Suprapubic skin (tissue), 4 donors: ENCODE measurements around the gene AZGP1.

Source experiments
- CTCF ChIP-seq, 2 donors: fragments of 200-600 bp in 1 of 2; fragments of 450-650 bp in 1 of 2; sonication (generic) in 1 of 2; IDR thresholded peaks; one replicate each; pipeline ENCODE4 v1.5.1; 2016 to 2019; ENCODE audit warnings: antibody characterized with exemption in 2 of 2, mild to moderate bottlenecking in 1 of 2, moderate library complexity in 1 of 2
- EP300 ChIP-seq: sonication (generic); formaldehyde crosslinking; IDR thresholded peaks from one replicate; pipeline ENCODE4 v1.6.1; 2017; ENCODE audit warnings: antibody characterized with exemption
- POLR2A ChIP-seq, 2 donors: fragments of 450-650 bp; IDR thresholded peaks; one replicate each; pipeline ENCODE4 v1.6.1; 2017; ENCODE audit warnings: antibody characterized with exemption in 2 of 2, mild to moderate bottlenecking in 2 of 2, moderate library complexity in 2 of 2
- POLR2AphosphoS5 ChIP-seq, 3 donors: sonication (generic); formaldehyde crosslinking; IDR thresholded peaks; one replicate each; pipeline ENCODE4 v1.6.1; 2017; ENCODE audit warnings: antibody characterized with exemption in 3 of 3

GRCh38 chr7:99992330-99993038, 16.7 kb upstream of the AZGP1 start:
- TF ChIP-seq EP300: no peak
- TF ChIP-seq CTCF (IDR thresholded peaks at IDR 0.05): no peak
- TF ChIP-seq POLR2AphosphoS5 (IDR thresholded peaks at IDR 0.05): no peak
- no peak for TF ChIP-seq POLR2A (IDR thresholded peaks at IDR 0.05)
